NK-92 treated with Interleukin-12 subunit alpha and Interleukin-12 subunit beta, amount 100 ng/mL, for 24 hours (cell line): ENCODE results near the gene MAML2.

Experiments
- DNase-seq: peaks from one replicate; lab custom pipeline; 2025; lab: John Stamatoyannopoulos, UW

The MAML2 gene

DNA sequence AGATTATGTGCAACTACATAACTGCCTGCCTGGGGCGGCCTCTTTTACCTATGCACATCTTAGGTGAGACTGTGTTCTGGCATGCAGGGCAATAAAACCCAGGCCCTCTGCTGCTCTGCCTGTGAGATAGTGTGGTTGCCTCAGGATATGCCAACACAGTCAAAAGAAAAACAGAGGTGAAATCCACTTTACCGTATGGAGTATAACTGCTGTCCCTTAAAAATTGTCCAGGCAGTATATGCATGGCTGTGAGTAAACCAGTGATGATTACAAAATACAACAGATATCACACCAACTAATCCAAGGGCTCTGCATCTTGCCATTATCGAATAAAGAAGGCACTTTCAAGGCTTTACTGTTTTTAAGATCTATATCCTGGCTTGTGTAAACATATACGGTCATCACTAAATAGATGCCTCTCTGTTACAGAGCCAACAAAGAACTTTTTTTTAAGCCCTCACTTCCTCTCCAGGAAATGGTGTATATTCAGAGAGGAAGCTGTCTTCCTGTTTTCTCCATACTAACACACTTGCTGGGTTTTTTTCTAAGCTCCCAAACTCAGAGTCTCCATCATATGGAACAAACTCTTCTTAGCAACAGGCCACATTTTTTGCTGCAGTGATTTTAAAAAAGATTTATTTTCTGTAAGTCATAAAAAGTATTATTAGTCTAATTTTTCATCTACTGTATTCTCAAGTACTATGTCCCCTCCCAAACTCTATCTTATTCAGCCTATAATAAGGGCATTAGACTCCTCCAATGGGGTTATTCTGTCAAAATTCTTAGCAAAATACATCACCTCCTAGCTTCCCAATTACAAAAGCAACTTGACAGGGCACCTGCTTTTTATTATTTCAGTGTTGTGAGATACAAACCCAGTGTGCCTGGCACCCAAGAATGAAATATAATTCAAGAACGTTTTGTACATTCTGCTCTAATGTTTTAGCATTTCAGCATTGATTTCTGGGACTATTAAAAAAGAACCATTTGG, 135.2 kb downstream of the MAML2 start:
- no peak for DNase-seq

DNA sequence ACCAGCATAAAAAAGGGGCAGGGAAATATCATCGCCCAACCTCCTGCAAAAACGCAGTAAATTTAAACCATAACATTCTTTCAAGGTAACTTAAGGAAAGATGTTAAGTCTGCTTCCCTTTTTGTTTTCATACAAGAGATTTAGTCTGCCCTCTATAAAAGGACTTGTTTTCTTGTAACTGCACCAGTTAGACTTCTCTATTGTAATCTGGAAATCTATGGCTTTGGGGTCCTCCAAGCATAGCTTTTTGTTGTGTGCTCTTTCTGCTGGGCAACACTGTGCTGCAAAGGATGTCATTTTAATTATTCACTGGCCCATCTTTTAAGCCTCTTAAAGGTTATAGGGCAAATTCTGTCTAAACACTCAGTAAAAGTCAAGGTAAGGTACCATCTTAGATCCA, 136.0 kb downstream of the MAML2 start:
- DNase-seq: no peak

DNA sequence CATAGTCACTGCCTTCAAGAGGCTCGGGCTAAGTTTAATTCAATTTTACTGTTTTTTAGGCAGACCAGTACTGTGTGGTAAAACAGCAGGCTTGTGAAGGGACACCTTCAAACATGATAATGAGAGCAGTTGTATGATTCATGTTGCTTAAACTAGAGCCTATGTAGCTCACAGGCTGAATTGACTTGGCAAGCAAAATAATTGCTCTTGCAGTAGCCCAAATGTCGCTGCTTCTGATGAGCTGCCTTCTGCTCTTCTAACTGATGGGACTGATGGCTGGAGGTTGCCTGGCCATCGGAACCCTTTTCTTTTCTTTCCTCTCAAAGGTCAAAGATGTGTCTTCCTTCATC, 137.6 kb downstream of the MAML2 start:
- no peak for DNase-seq

DNA sequence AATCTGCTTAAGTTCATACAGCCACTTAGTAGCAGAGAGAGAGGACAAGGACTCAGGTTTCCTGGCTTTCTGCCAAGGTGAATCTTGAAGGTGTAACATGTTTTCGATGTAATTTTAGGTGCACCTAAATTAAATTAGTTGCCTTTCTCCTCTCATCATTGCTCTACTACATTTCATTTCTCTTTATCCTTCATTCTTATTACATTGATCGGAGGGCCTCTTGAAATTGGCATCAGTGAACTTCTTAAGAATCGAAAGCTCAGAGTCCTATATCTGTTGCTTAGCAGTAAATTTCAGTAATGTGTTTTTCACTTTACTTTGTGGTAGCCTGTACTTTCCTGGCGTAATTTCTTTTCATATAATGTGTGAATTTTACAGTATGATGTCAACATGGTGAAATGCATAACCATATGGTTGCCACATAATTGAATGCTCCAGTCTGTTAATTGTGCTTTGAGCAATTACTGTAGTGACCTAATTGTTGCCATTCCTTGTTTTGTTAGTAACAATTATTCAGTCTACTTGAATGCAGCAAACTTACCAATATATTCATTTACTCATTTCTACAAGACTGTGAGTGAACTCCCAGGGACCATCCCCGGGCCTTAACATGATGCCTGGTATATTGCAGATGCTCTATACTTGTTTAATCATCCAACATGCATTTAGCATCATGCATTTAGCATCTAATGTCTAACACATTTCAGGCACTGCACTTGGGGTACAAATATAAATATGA, 138.1 kb downstream of the MAML2 start:
- no peak for DNase-seq

DNA sequence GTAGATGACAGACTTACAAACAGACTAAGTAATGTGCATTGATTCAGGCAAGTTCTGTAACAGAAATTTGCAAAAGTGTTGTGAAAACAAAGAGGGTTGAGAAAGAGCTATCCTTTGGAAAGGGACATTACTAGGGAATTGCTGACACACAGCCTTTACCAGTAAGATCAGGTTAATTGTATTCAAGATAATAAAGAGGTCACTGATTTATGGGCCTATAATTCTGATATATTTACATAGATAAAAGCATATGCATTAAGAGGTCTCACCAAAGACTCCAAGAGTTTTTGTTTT, 138.7 kb downstream of the MAML2 start:
- no peak for DNase-seq

DNA sequence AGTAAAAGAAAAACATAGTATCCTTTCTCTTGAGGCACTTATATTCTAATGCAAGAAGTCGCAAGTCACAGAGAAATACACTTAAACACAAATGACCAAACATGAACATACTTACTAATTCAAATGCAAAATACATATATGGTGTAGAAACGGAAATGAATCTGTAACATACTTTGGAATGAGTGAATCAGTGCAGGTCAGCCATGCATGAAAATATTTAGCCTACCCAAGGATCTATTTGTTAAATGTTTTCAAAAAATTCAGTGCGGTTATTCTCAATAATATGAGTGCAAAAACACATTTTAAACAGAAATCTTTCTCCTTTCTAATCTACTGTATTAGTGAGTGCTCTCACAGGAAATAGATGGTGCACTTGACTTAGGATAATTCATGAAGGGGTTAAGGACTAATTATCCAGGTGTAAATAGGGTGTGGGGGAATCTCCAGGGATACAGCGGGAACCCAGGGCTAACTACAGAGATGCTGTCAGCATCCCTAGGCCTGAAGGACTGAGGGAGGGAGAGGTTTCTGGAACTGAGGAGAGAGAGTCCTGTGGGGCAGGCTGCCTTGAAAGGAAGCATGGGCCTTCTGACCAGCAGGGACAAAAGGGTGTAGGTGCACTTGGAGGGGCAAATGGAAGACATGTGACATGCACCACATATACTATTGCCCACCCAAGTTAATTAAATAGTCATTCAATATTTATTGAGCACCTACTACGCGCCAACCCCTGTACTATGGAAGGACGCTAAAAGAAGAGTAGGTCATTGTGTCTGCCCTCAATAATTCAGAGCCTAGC, 139.2 kb downstream of the MAML2 start:
- DNase-seq: no peak

DNA sequence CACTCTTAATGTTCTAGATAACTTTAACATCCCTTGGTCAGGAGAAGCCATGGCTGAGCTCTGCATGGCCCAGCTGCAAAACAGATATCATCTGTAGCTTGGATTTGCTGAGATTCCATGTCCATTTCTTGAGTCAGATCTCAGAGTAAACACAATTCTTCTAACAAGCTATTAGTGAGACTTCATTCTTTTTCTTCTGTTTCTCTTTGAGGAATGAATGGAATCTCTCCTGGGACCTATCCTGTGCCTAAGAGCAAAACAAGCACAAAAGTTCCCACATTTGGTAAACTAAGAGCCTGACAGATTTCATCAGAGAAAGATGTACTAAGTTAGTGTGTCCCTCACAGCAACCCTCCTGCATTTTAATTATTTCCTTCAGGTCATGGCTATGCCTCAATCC, 142.8 kb downstream of the MAML2 start:
- no peak for DNase-seq

DNA sequence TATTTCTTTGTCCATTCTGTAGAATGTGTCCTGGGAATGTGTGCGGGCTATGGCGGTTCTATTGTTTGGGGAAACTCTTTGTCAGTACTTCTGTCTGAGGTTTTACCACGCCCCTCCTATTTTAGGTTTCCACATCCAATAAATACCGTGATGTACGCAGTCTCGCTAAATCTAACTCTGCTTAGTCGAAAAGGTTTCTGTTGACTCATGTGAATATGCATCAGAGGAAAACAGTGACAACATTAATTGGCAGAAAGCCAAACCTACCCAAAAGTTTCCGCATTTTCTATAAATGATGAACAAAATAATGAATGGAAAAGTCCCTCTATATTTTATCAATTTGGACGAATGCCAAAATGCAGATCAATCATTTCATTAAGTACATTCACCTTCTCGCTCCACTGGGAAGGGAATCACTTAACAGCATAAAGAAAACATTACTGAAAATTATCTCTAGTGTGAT, 143.4 kb downstream of the MAML2 start:
- DNase-seq: no peak

DNA sequence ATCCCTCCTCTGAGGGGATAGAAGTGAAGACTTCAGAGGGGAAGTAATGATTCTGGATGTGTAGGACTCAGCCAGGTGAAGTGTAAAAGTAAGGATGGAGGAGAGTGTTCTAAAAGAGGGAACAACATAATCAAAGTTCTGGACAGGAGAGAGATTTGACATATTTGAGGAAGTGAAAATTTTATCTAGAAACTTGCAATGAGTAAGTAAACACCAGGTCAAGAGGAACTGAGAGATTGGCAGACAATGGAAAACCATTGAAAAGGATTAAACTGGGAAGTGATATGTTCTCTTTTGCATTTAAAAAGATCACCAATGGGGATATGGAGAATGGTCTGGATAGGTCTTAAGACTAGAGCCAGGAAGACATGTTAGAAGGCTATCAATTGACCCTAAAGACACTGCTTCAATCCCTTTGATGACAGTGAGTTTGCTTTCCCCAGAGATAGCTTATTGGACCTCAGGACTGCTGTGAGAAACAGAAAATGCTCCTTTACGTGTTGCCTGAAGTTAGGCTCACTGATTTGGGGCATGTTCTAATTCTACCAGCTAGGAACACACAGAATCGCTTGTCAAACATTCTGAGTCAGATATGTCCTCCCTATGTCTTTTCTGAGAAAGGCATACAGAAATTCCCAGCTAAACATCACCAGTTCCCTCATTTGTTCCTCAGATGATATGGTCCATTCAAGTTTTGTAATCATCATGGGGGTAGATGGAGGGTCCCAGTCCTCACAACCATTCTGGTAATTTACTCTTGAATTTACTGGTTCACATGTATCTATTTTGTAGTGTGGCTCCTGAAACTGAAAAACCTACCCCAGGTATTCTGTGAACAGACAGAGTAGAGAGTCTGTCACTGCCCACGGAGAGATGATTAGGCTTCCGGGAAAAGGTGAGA, 144.9 kb downstream of the MAML2 start:
- no peak for DNase-seq

DNA sequence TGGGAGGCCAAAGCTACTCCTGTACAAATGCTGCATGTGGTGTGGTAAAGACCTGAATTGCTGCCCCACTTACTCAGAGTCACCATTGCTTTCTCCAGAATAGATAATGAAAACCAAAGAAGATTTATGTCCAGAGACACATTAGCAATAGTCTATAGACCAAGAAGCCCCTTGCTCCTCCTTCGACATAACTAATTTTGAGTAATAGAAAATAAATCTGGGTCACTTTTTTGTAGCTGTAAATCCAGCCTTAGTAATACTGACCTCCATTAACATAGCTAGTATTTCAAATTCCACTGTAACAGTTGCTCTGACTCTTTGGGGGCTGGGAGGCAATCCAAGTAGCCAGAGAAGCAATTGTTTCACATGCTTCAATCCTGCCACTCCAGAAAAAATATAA, 145.9 kb downstream of the MAML2 start:
- no peak for DNase-seq

DNA sequence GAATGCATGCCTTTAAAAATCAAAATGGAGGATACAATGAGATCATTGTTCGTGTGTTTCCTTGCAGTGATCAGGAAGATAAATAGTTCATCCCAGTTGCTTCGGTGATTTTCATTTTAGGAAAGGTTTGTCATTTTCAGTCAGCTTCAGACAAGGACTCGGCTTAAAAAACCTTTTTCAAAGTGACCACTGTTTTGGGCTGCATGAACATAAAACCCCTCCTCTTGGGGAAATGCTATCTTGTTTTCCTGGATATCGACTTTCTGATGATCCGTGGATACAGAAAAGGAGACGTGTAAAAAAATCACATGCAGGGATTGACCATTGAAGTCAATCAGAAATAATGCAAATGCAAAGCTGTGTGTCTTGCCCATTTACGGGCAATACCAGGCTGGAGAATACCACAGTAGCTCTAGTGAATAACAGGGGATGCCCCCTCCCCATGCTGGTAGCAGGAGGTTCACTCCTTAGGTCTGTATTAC, 146.8 kb downstream of the MAML2 start:
- DNase-seq: no peak

DNA sequence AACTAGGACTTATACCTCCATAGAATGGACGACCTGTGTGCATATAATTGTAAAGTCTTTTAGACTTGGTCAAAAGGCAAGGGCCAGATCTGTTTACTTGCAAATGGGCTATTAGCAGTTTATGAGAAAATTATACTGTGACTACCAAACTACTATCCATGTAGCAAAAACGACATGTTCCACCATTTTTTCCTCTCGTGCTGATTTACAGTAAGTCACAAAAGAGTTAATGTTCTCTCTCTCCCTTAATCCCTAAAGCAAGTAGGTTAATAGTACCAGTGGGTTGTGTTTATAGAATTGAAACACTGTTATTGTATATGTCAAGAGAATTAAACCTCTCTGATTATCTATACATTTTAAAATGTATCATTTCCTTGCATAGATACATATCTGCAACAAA, 147.3 kb downstream of the MAML2 start:
- DNase-seq: no peak

DNA sequence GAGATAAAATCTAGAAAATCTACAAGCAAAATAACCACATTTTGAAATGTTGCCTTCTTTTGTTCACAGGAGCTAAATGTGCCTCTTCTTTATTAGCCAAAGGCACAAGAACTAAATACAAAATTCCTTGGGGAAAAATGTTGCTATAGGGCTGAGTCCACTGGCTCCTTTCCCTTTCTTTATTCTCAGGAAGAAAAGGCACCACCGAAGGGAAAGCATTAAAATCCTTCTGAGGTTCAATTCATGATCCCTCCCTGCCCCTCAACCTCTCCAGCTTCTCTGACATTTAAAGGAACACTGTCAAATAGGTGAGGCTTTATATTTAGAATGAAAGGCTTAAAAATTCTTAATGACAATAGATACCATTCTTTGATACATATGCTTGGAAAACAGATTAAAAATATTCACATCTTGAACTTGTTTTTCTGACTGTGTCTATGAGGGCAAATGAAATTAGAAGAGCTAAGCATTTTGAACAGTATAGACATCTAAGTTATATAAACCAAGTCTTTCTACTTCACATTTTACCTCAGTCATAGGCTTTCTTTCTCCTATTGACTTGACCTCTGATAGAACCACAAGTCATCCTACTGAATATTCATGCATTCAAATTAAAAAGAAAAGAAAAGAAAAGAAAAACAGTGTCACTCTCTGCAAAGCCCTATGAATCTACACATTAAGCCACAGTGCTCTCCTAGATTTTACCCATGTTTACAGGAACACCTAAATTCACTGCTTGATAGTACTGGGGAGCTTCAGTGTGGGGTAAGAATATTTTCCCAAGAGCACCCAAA, 148.2 kb downstream of the MAML2 start:
- DNase-seq: no peak

DNA sequence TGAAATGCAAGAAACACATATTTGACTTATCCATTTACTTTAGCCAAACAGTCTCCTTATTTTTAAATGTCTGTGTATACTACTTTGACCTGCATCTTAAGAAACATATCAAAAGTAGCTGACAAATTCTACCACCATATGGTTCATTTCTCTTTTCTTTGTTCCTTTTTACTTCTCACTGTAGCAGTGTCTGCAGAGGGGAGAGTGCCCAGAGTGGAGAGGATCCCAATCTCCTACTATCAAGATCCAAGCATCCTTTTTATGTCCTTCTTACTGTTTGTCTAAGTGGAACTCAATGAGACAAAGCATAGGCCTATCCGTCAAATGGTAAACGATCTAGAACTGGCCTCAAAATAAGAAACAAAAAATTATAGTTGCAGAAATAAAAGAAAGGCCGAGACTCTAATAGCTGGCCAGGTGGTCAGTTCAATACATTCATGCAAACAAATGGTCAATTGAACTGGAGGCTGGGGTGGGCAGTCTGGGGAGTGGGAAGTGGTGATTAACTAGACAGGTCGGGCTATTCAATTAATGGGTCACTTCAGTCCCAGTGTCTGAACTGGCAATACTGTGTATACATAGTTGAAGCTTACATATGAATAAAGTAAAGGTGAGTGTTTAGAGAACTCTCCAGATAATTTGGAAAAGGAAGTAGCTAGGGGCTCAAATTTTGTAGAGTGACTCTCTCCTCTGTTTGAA, 149.1 kb downstream of the MAML2 start:
- DNase-seq: no peak

DNA sequence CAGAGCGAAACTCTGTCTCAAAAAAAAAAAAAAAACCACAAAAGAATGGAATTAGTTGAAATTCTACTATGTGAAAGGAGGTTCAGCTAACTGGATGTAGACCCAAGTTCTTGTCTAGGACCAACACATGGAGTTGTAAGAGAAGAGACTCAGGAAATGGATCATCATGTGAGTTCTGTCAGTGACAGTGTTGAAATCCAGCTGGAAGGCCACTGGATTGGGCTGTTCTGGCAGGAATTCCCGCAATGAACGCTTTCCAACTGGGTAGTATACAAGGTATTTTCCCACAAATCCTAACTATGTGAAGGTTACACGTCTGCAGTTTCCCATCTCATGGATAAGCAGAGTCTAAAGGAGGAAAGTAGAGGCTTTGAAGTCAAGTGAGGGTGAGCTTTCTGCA, 151.2 kb downstream of the MAML2 start:
- no peak for DNase-seq

DNA sequence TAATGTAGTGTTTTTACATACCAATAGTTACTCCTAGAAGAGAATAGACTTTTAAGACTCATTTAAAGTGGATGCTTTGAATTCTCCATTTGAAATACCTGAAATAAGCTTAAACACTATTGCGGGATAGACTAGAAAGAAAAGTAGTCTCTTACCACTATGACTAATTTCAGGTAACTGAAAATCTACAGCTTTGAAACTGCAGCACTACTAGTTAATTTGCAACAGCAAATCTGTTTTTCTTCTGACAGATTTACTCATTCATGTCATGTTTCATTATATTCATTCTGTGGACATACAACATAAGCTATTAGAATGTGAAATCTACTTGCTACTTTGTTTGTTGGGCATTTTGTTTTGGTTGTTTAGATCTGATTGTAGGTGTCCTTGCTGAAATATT, 153.6 kb downstream of the MAML2 start:
- DNase-seq: no peak

DNA sequence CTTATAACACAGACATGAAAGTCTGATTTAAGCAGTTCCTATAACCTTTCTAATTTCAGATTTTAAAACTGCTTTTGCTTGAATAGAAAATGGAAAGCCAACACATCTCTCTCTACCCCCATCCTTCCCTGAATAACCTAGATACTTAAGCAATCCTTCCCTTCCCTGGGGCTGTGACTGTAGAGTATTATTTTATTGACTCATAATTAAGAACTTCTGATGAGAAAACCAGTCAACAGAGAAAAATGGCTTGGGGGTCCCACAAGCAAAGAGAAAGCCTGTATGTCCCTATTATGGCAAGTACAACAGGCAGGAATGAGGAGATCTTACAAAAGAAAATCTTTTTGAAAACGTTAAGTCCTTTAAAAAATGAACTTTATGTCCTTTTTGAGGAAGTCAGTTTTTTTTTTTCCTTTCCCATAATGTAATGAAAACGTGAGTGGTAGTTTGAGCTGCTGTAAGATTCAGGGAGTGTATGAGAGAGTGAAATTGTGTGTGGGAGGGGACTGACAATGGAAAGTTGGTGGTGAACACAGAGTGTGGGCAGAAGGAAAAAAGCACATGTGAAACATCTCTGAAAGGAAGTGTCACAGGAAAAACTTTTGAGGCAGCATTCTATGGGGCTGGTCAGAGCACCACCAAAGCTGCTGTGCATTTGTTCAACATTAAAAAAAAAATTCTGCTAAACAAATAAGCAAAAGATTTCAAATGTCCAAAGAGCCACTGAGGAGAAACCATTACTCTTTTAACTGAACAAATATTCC, 154.6 kb downstream of the MAML2 start:
- no peak for DNase-seq

DNA sequence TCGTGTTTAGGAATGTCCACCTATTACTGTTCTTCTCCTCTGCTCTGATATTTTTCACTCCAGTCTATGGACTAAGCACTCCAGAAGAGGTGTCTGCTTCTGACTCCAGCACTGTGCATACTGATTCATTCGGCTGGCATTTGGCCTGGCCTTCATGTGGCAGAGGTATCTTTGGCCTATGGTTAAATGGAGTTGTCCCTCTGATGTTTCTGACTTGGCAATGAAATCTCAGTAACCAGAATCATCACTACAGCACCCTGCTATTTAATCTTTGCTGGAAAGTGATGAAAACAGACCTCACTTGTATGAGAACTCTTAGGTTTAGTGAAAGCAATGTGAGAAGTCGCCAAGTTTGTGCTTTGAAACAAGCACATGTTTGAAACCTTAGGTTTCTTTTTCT, 155.2 kb downstream of the MAML2 start:
- DNase-seq: no peak

DNA sequence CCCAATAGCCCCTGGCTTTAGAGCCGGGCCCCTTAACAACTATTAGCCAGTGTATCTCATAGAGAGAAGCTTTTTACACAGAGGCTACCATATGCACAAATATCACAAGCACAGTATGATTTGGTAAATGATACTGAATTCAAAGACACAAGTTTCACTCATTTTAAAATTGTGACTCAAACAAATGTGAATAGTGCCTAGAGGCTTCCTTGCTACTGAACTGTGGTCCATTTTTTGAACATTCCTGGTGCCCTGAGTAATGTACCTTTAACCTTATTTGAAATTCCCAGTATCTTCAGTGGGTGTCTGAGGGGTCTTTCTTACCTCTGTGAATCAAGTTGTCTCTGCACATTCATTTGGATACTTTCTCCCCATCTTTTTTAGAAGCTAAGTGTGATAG, 156.2 kb downstream of the MAML2 start:
- no peak for DNase-seq
